DND-41 (cell line): ENCODE measurements around the gene GALE.

Experiments used
- EZH2 ChIP-seq: IDR thresholded peaks from 3 replicates; pipeline ENCODE4 v1.6.1; 2012; ENCODE audit warnings: borderline replicate concordance, low read depth, mild to moderate bottlenecking, moderate library complexity, low read length, inconsistent platforms; ENCODE audit not compliant: severe bottlenecking
- TF ChIP-seq, protein P1 (sequence below): IDR thresholded peaks from 2 replicates; pipeline ENCODE4 v1.5.1; 2012; ENCODE audit warnings: borderline replicate concordance, low read length, moderate library complexity, mild to moderate bottlenecking; ENCODE audit not compliant: poor library complexity, severe bottlenecking; ENCODE audit errors: extremely low read depth

DNA sequence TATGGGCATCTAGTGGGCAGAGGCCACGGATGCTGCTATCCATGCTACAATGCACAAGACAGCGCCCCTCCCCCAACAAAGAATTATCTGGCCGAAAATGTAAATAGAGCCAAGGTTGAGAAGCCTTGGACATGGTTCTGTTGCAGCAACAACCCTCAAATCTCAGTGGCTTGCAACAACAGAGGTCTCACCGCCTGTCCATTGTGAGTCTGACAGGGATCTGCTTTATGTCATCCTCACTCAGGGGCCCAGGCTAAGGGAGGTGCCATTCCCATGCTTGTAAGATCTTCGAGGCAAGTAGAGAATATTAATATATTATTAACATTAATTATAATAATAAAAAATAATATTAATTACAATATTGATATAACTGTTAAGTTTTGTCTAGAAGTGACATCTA lies 31.8 kb downstream of the GALE start:
- TF ChIP-seq, protein P1, sequence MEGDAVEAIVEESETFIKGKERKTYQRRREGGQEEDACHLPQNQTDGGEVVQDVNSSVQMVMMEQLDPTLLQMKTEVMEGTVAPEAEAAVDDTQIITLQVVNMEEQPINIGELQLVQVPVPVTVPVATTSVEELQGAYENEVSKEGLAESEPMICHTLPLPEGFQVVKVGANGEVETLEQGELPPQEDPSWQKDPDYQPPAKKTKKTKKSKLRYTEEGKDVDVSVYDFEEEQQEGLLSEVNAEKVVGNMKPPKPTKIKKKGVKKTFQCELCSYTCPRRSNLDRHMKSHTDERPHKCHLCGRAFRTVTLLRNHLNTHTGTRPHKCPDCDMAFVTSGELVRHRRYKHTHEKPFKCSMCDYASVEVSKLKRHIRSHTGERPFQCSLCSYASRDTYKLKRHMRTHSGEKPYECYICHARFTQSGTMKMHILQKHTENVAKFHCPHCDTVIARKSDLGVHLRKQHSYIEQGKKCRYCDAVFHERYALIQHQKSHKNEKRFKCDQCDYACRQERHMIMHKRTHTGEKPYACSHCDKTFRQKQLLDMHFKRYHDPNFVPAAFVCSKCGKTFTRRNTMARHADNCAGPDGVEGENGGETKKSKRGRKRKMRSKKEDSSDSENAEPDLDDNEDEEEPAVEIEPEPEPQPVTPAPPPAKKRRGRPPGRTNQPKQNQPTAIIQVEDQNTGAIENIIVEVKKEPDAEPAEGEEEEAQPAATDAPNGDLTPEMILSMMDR, result no peak
- no peak for TF ChIP-seq EZH2
